ENCODE data around the gene MYH7B. TPM values are rescaled to one million over a fixed set of nuclear protein-coding genes. Genes with fewer than 3 reads are reported as not detected.

Gene MYH7B
- 0.06 and 0.16 TPM in 2 replicates for total RNA-seq

GRCh38 chr20:34955231-34956040, at the start of gene MYH7B, which contains the start of gene GSS:
MYH7B (plus strand) TSS chr20:34955868; CDS start chr20:34978006, 22,138 bp downstream.
GSS (minus strand) TSS chr20:34955806; CDS start chr20:34951852, 3,954 bp downstream.

Other genes starting within 250 kb of the MYH7B start
- 3.2 and 7.4 TPM in 2 replicates for gene NCOA6, start 130.2 kb upstream of the MYH7B start, total RNA-seq
- 0.97 and 8.7 TPM in 2 replicates for gene GGT7, start 83.0 kb upstream of the MYH7B start, total RNA-seq
- 42.1 and 48.6 TPM in 2 replicates for gene ACSS2, start 79.3 kb upstream of the MYH7B start, total RNA-seq
- gene GSS, start 62 bp upstream of the MYH7B start, total RNA-seq = 54.1 and 79.1 TPM in 2 replicates
- 48.7 and 101 TPM in 2 replicates for gene TRPC4AP, start 136.9 kb downstream of the MYH7B start, total RNA-seq
- gene EDEM2, start 191.5 kb downstream of the MYH7B start, total RNA-seq = 55.7 and 78.0 TPM in 2 replicates
- gene PROCR, start 216.2 kb downstream of the MYH7B start, total RNA-seq = 90.3 and 124 TPM in 2 replicates

Measured in bladder microvascular endothelial cell (primary cell).